K562 (cell line): ENCODE data around the gene SOX30. TPM values are rescaled to one million over a fixed set of nuclear protein-coding genes. Genes with fewer than 3 reads are reported as not detected.

Experiments used
- AFF4 ChIP-seq: sonication (generic); formaldehyde crosslinking; IDR thresholded peaks from 2 replicates; pipeline ENCODE4 v1.8.0; 2023; ENCODE audit warnings: mild to moderate bottlenecking, missing genetic modification reagents
- CHD7 ChIP-seq: fragments of 200-600 bp; sonication (generic); IDR thresholded peaks from one replicate; pipeline ENCODE4 v1.6.1; 2012; ENCODE audit warnings: mild to moderate bottlenecking, low read depth, low read length, inconsistent platforms
- GTF2A2 ChIP-seq: IDR thresholded peaks from 2 replicates; pipeline ENCODE4 v1.6.1; 2016; ENCODE audit warnings: mild to moderate bottlenecking, missing genetic modification characterization, missing compliant biosample characterization
- PHF20 ChIP-seq: fragments of 450-650 bp; IDR thresholded peaks from 2 replicates; pipeline ENCODE4 v1.6.1; 2018; ENCODE audit not compliant: partially characterized antibody
- UBTF ChIP-seq, 2 experiments: IDR thresholded peaks; 2 replicates each; pipeline ENCODE4 v1.6.1; 2012; ENCODE audit warnings: improper control_type of control experiment in 2 of 2, low read depth in 2 of 2, low read length in 2 of 2, borderline replicate concordance in 1 of 2
- ZNF740 ChIP-seq, 3 experiments: fragments of 200-800 bp in 1 of 3; sonication (Bioruptor generic) in 1 of 3; sonication (generic) in 1 of 3; formaldehyde crosslinking in 1 of 3; IDR thresholded peaks; 2 replicates each; pipeline versions ENCODE4 v1.6.1 to v1.8.0; 2016 to 2022; ENCODE audit warnings: mild to moderate bottlenecking in 2 of 3, missing compliant biosample characterization in 2 of 3, missing genetic modification characterization in 2 of 3, missing genetic modification reagents in 1 of 3
- polyA plus RNA-seq, 8 experiments: library from polyadenylated mRNA; depleted of rRNA in 4 of 8; stranded (reverse) in 5 of 8; unstranded in 3 of 8; fragments of >200 nt; fragmentation: Nextera tagmentation in 2 of 8; fragmentation: Illumina TruSeq in 1 of 8; extraction: Ambion mirVana in 2 of 8; extraction: Trizol in 1 of 8; gene quantifications; 2 replicates each; pipeline versions ENCODE4 v1.2.1 to v1.2.3, GENCODE V29; 2011 to 2014; ENCODE audit warnings: inconsistent platforms in 1 of 8, missing spikeins in 1 of 8
- total RNA-seq, 7 experiments: library from RNA; depleted of rRNA in 6 of 7; stranded (reverse); fragments of >200 nt in 6 of 7; fragmentation: Illumina TruSeq in 2 of 7; extraction: Trizol in 2 of 7; gene quantifications; 2 replicates each; pipeline versions ENCODE4 v1.2.1 to v1.2.3, GENCODE V29; 2011 to 2021; ENCODE audit warnings: low replicate concordance in 1 of 7

The SOX30 gene
- total and polyA plus RNA-seq, 9 of the 15 experiments (the other 6 are each of a cell fraction or from before 2014, with no cell fraction given): not detected

GRCh38 chr5:157648275-157648990 is 3.8 kb downstream of the SOX30 start (continued):
- TF ChIP-seq CHD7 (no peak), AFF4 (no peak), PHF20 (no peak), ZNF740 (CRISPR knock-in tag; IDR thresholded peaks at IDR 0.05) (no peak), ZNF740 (tag; IDR thresholded peaks at IDR 0.05) (no peak), GTF2A2 (tag) (no peak), UBTF (IDR thresholded peaks at IDR 0.05; ENCODE audit: borderline replicate concordance in 1 of 2, low read depth in 2 of 2, low read length in 2 of 2) (no peak)
